Bronchial epithelial cell (primary cell): Measurements from ENCODE around the gene MMP20. TPM values are rescaled to one million over a fixed set of nuclear protein-coding genes. Genes with fewer than 3 reads are reported as not detected.

Source experiments
- DNase-seq: peaks from one replicate; pipeline ENCODE4 v3.0.0-alpha.2; 2010; ENCODE audit warnings: low read depth
- FAIRE-seq: peaks from 2 replicates; lab custom pipeline; 2011; peaks lifted over from hg19 to GRCh38; lab: Jason Lieb, UNC
- H3K27me3 ChIP-seq: 2 replicates; pipeline ENCODE4 v1.5.1; 2011; ENCODE audit warnings: low read length; ENCODE audit not compliant: control insufficient read depth, insufficient read depth
- H3K36me3 ChIP-seq: 2 replicates; pipeline ENCODE4 v1.5.1; 2011; ENCODE audit warnings: low read length; ENCODE audit not compliant: control insufficient read depth, insufficient read depth
- H3K4me3 ChIP-seq: 2 replicates; pipeline ENCODE4 v1.5.1; 2011; ENCODE audit warnings: mild to moderate bottlenecking, low read depth, low read length, control low read depth
- total RNA-seq: library from RNA; depleted of rRNA; stranded (reverse); fragments of >200 nt; gene quantifications from 2 replicates; pipeline ENCODE4 v1.2.1, GENCODE V29; 2014
- TF ChIP-seq, protein P1 (sequence below): IDR thresholded peaks from 2 replicates; pipeline ENCODE4 v1.5.1; 2011; ENCODE audit warnings: mild to moderate bottlenecking, moderate library complexity, low read length, control low read depth, inconsistent platforms; ENCODE audit not compliant: insufficient read depth, severe bottlenecking

MMP20 gene
- total RNA-seq, 1 donor from 2014 or later = not detected

DNA sequence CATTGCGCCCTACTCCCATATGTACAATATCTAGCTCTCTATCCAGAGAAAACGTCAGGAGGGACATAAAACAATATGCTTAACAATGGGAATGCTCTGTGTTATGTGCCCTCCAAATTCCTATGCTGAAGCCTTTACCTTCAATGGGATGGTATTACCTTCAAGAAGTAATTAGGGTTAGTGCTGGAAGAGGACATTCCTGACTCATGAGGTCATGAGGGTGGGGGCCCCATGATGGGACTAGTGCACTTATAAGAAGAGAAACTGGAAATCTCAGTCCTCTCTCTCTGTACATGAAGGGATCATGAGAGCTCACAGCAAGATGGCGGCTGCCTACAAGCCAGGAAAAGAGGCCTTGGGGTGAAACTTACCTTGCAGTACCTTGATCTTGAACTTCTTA is 20.3 kb downstream of the MMP20 start:
- FAIRE-seq (no peak), DNase-seq (peak; percentile 23)
- Histone ChIP-seq H3K4me3 (no peak overlapping the region), H3K36me3 (no peaks in the 10 kb centered on the region), H3K27me3 (no peaks in the 10 kb centered on the region)
- TF ChIP-seq, protein P1, sequence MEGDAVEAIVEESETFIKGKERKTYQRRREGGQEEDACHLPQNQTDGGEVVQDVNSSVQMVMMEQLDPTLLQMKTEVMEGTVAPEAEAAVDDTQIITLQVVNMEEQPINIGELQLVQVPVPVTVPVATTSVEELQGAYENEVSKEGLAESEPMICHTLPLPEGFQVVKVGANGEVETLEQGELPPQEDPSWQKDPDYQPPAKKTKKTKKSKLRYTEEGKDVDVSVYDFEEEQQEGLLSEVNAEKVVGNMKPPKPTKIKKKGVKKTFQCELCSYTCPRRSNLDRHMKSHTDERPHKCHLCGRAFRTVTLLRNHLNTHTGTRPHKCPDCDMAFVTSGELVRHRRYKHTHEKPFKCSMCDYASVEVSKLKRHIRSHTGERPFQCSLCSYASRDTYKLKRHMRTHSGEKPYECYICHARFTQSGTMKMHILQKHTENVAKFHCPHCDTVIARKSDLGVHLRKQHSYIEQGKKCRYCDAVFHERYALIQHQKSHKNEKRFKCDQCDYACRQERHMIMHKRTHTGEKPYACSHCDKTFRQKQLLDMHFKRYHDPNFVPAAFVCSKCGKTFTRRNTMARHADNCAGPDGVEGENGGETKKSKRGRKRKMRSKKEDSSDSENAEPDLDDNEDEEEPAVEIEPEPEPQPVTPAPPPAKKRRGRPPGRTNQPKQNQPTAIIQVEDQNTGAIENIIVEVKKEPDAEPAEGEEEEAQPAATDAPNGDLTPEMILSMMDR = no peak

DNA sequence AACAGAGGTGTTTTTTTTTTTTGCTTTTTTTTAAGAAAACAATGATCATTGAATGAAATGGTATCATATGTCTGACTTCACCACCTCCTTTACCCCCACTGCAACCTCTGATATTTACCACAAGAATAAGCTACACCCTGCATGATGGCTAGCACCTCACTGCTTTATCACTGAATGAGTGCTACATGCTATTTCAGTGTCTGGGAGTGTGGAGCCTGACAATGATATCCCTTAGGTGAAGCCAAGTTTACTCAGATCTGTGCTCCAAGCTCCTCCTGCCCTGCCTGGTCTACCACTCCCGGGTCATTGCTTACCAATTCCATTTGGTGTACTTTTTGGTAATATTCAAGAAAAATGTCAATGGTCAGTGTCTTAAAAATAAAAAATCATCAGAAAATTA is 21.1 kb downstream of the MMP20 start:
- TF ChIP-seq, protein P1 = no peak
- FAIRE-seq (no peak), DNase-seq (no peak)
- H3K4me3 ChIP-seq = no peak overlapping the region
- no peaks in the 10 kb centered on the region for H3K27me3 ChIP-seq
- H3K36me3 ChIP-seq = no peaks in the 10 kb centered on the region

DNA sequence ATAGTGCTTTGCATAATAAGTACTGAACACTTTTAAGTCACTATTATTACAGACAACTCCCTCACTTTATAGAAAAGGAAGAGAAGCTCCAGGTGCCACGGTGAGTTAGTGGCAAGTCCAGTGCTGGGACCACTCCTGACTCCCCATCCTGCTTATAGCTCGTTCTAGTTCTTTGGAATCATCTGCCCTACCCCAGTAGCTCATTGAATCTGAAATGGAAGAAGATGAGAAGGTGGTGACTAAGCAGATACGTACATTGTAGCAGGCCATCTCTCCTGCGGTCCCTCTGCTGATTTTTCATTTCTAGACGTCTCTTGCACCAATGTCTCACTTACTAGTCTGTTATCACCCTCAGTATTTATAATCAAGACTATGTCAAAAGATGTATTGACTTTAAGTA is 21.6 kb downstream of the MMP20 start:
- no peak for DNase-seq
- TF ChIP-seq, protein P1 = no peak
- Histone ChIP-seq H3K27me3 (no peaks in the 10 kb centered on the region), H3K36me3 (no peaks in the 10 kb centered on the region), H3K4me3 (no peak overlapping the region)
- FAIRE-seq = no peak

DNA sequence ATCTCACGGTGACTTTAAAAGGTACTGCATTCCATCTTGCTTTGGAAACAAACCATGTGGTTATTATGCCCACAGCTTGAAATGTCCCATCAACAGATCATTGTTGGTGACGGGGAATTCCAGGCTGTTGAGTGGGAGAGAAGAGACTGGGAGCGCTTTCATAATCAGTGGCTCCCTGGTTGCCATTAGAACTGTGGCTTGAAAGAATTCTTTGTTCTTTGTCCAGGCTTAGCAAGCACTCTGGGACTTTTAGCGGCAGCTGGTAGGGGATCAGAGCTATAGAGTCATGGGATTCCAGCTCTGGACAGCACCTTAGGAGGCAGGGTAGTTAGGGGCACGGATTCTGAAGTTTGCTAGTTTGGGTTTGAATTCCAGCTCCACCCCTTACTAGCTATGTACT is 22.0 kb downstream of the MMP20 start:
- FAIRE-seq = no peak
- Histone ChIP-seq H3K36me3 (no peaks in the 10 kb centered on the region), H3K27me3 (no peaks in the 10 kb centered on the region), H3K4me3 (no peak overlapping the region)
- TF ChIP-seq, protein P1 = no peak
- DNase-seq = peak; percentile 66

DNA sequence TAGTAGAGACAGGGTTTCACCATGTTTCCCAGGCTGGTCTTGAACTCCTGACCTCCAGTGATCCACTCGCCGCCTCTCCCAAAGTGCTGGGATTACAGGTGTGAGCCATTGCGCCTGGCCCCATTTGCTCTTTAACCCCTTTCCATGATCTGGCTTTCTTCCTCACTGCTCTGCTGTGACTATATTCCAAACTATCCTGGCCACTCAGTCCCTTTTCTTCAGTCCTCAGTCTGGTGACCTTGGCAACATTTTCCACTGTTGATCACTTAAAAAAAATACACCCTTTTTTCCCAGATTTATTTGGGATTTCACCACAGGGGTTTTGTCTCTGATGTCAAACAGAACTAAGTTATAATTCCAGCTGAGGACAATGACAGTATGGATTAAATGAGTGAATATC is 24.5 kb downstream of the MMP20 start:
- no peak for FAIRE-seq
- no peak overlapping the region for H3K4me3 ChIP-seq
- TF ChIP-seq, protein P1 = no peak

DNA sequence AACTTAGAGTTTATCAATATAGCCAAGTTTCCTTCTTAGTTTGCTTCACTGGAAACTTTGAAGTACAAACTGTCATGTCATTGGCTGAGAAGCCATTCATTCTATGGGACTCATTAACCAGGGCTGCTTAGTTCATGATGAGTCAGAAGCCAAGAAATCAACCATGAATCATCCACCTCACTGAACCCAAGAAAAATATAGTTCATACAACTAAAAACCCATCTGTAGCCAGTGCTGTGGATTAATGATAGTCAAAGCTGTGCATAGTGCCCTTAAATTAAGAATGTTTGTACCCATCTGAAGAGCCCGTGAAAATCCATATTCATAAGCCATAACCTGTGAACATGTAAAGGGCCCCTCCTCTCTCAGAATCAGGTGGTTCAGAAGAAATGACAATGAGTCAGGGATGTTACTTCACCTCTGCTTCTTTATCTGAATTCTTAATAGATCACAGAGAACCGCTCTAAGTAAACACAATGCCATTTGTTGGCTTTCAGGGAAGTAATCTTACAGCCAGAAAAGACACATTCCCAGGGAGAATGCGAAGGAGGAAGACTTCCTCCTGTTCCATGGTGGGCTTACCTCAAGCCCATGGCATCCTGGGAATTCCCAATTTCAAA is 25.4 kb downstream of the MMP20 start:
- peak; percentile 99 for DNase-seq
- FAIRE-seq = peak; percentile 28
- H3K4me3 ChIP-seq = no peak overlapping the region

More for the DNA sequence above, 24.5 kb downstream of the MMP20 start:
- no peaks in the 10 kb centered on the region for H3K27me3 ChIP-seq
- DNase-seq = no peak
- no peaks in the 10 kb centered on the region for H3K36me3 ChIP-seq

More for the DNA sequence above, 25.4 kb downstream of the MMP20 start:
- no peaks in the 10 kb centered on the region for H3K36me3 ChIP-seq
- H3K27me3 ChIP-seq = no peaks in the 10 kb centered on the region
- TF ChIP-seq, protein P1 = no peak
